ENCODE data around the gene STIM1.

Gene STIM1

GRCh38 chr11:3831378-3832239 lies 23.9 kb upstream of the STIM1 start:
- no peak for DNase-seq

GRCh38 chr11:3832816-3833215 lies 22.6 kb upstream of the STIM1 start:
- DNase-seq = no peak

DNA sequence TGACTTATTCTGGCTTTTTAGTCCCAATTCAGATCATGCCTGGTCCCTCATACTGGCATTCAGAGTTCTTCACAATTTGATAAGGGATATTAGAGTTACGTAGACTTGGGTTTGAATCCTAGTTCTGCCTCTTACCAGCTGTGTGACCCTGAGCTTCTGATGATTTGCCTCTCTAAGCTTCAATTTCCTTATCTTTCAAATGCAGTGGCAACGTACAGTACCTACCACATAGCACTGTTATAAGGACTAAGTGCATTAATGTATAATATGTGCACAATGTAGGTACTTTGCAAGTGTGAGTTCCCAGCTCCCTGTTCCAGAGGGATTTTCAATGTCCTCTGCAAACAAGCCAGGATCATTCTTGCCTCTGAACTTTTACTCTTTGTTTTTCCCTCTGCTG lies 22.0 kb upstream of the STIM1 start:
- no peak for DNase-seq

- no peak for DNase-seq
Measured at GRCh38 chr11:3834349-3834663, 21.2 kb upstream of the STIM1 start.

DNA sequence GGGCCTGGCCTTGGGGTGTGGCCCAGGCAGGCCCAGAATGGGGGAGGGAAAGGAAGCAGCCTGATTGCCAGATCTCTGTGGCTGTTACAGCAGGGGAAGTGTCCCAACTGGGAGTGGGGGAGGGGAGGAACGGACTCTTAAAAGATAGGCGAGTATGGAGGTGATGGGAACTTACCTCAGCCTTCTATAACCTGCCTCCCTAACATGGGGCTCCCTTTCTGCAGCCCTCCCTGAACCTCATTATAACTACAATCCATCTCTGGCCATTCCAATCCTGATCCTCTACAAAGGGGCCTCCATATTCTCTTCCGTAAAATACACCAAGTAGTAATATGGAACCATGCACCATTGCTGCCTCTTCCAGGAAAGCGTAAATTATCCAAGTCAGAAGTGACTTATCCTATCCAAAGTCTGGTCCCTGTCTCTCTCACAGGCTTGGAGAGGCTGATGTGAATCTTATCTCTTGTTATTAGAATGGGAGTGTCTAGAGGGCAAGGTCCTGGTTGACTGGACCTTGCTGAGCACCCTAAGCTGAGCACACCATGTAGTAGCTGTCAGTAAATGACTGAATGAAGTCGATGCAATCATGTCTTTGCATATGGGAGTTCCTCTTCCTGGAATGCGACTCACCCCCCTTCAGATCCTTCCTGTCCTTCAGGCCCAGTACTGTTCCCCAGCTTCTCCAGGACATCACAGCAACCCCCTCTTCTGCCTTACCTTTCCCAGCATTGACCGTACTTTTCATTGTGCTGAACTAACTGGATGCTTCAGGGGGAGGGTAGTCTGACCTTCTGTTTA lies 20.6 kb upstream of the STIM1 start:
- no peak for DNase-seq

- DNase-seq = no peak
Measured at GRCh38 chr11:3835751-3836150, 19.7 kb upstream of the STIM1 start.

- DNase-seq = peak; percentile 66
Measured at GRCh38 chr11:3836903-3837302, 18.6 kb upstream of the STIM1 start.

- DNase-seq = no peak
Measured at GRCh38 chr11:3837793-3838192, 17.7 kb upstream of the STIM1 start.

- DNase-seq = no peak
Measured at GRCh38 chr11:3838504-3838903, 17.0 kb upstream of the STIM1 start.

GRCh38 chr11:3840004-3840869 lies 15.2 kb upstream of the STIM1 start:
- peak; percentile 68 for DNase-seq

DNA sequence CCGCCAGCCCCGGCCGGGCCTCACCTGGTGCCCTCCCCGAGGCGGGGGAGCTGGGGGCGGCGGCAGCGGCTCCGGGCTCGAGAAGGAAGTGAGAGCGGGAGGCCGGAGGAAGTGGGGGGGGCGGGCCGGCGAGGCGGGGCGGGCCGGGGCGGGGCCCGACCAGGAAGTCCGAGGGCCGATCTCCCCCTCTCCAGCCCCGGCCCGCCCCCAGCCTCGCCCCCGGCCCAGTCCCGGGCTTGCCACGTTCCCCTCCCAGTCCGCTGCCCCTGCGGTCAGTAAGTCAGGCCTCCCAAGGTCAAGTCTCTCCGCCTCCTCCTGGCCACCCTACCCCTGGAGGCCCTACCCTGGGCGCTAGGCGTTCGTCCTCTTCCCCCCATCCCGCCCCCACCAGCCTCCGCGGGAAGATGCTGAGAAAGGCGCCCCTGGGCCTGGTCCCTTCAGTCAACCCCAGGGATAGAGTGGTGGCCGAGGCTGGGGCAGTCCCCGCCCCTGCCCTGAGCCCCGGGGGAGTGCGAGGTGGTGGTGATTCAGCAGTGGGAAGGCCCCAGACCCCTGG lies 14.5 kb upstream of the STIM1 start, which contains the start of gene RHOG:
Gene RHOG (minus strand): TSS at position 90 of the 556 bp plus-strand sequence. CDS start 12,821 bp downstream, outside the sequence.
- no peak for DNase-seq

DNA sequence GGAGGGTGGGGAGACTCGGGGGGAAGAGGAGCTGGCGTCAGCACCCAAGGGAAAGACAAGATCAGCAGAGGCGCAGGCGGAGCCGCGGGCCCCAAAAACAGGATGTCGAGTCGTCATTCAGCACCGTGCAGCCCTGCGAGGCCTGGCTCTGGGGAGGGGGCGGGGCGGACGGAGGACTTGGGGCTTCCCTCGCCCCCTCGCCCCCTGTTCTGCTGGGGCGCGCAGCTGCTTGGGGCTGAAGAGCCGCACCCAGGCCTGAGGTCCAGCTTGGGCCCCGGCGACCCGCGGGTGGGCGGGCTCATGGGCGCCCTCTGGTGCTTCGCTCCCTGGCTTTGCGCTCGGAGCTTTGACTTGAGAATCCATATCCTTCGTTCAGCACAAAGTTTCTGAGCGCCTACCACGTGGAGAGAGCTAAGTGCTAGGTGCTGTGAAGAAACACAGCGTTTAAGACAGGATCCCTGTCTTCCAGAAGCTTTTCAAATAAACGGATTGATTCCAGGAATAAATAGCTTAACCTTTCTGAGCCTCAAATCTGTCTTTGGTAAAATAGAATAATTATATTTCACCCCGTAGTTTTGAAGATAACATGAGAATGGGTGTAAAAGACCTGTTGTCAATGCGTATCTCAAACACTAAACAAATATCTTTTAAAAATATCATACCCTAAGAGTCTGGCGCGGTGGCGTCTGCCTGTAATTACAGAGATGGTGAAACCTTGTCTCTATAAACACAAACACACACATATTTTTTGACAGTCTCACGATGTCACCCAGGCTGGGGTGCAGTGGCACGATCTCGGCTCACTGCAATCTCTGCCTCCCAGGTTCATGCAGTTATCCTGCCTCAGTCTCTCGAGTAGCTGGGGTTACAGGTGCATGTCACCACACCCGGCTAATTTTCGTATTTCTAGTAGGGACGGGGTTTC lies 13.8 kb upstream of the STIM1 start:
- peak; percentile 94 for DNase-seq

- DNase-seq = no peak
Measured at GRCh38 chr11:3843326-3843725, 12.1 kb upstream of the STIM1 start.

GRCh38 chr11:3845246-3845645 lies 10.2 kb upstream of the STIM1 start:
- DNase-seq = no peak

- DNase-seq = no peak
Measured at GRCh38 chr11:3845670-3846069, 9.8 kb upstream of the STIM1 start.

DNA sequence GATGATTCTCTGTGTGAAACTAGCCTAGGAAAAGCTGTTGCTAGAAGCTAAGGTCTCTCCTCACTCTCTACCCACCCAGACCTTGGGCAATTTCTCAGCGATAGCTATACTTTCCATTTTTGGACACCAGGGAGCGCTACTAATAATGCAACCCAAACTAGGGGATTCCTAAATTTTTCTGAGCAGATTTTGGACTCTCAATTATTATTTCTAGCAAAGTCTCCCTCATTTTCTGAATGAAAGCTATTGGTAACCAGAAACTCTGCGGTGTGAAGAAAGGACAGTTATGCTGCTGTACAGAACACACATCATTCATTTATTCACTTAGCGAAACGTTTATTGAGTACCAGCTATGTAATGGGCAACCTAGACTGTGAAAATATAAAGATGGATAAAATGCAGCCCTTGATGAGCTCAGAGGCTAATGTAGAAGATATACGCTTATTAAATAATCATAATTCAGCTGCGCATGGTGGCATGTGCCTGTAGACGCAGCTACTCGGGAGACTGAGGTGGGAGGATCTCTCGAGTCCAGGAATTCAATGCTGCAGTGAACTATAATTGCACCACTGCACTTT lies 6.1 kb upstream of the STIM1 start:
- DNase-seq = no peak

DNA sequence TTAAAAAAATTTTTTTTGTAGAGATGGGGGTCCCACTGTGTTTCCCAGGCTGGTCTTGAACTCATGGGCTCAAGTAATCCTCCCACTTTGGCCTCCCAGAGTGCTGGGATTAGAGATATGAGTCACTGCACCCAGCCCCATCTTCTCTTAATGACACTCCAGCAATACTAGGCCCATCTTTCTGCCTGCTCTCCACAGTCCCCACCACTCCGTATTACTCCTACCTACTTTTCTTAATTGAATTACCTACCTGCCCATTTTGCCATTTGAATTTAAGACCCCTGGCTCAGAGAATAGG lies 2.0 kb upstream of the STIM1 start:
- no peak for DNase-seq

- DNase-seq = peak; percentile 71
Measured at GRCh38 chr11:3853899-3854659, 1.4 kb upstream of the STIM1 start.

DNA sequence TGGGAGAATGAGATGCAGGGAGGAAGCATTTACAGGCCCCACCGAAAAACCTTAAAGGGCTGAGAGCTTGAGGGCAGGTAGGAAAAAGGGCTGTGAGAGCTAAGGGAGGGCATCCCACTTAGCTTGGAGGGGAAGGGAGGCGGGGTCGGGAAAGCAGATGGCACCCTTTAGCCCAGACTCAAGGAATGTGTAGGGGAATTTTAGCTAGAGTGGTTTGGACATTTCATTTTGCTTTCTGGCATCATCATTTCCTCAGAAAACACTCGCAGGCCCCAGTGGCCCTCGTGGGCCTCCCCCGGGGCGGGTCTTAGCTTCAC lies 846 bp upstream of the STIM1 start:
- no peak for DNase-seq

GRCh38 chr11:3855808-3856491 lies 486 bp downstream of the STIM1 start:
- peak; percentile 39 for DNase-seq
